MV-4-11 (cell line): ENCODE data around the gene GGT5.
"Not testable (repeated sequence)": the region's sequence is repeated elsewhere in the genome, so short reads cannot be mapped to it uniquely, and the experiment has no call there.

Source experiments
- DNase-seq: peaks from one replicate; lab custom pipeline; 2025; lab: John Stamatoyannopoulos, UW

GGT5 gene

GRCh38 chr22:24245030-24245431 is at the start of gene GGT5:
GGT5 (minus strand) TSS chr22:24245082; CDS start chr22:24244725, 357 bp downstream.
- DNase-seq, result peak; percentile 76

- not testable (repeated sequence) for DNase-seq
Measured at GRCh38 chr22:24292202-24292830, 47.4 kb upstream of the GGT5 start.

- no peak for DNase-seq
Measured at GRCh38 chr22:24291515-24292201, 46.8 kb upstream of the GGT5 start.

- DNase-seq, result no peak
Measured at GRCh38 chr22:24290459-24290858, 45.6 kb upstream of the GGT5 start.

GRCh38 chr22:24289741-24290163 is 44.9 kb upstream of the GGT5 start:
- no peak for DNase-seq

- DNase-seq, result no peak
Measured at GRCh38 chr22:24289114-24289513, 44.2 kb upstream of the GGT5 start.

- DNase-seq, result not testable (repeated sequence)
Measured at GRCh38 chr22:24287801-24288200, 42.9 kb upstream of the GGT5 start.

- DNase-seq, result not testable (repeated sequence)
Measured at GRCh38 chr22:24287212-24287611, 42.3 kb upstream of the GGT5 start.

- DNase-seq, result no peak
Measured at GRCh38 chr22:24285245-24285644, 40.4 kb upstream of the GGT5 start.

- DNase-seq, result no peak
Measured at GRCh38 chr22:24284747-24285203, 39.9 kb upstream of the GGT5 start.

GRCh38 chr22:24282401-24282800 is 37.5 kb upstream of the GGT5 start:
- no peak for DNase-seq

GRCh38 chr22:24280363-24280762 is 35.5 kb upstream of the GGT5 start:
- not testable (repeated sequence) for DNase-seq

- peak; percentile 8 for DNase-seq
Measured at GRCh38 chr22:24274696-24275405, 30.0 kb upstream of the GGT5 start.

GRCh38 chr22:24273906-24274305 is 29.0 kb upstream of the GGT5 start:
- not testable (repeated sequence) for DNase-seq

- not testable (repeated sequence) for DNase-seq
Measured at GRCh38 chr22:24273031-24273430, 28.1 kb upstream of the GGT5 start.

- no peak for DNase-seq
Measured at GRCh38 chr22:24271386-24271854, 26.5 kb upstream of the GGT5 start.

GRCh38 chr22:24270556-24271385 is 25.9 kb upstream of the GGT5 start, which contains the start of gene SPECC1L:
SPECC1L (plus strand) TSS chr22:24270831; CDS start chr22:24302232, 31,401 bp downstream.
- peak; percentile 78 for DNase-seq

GRCh38 chr22:24266495-24266894 is 21.6 kb upstream of the GGT5 start:
- DNase-seq, result not testable (repeated sequence)

GRCh38 chr22:24265734-24266133 is 20.9 kb upstream of the GGT5 start:
- DNase-seq, result no peak

- peak; percentile 55 for DNase-seq
Measured at GRCh38 chr22:24264329-24264896, 19.5 kb upstream of the GGT5 start.

- DNase-seq, result not testable (repeated sequence)
Measured at GRCh38 chr22:24263479-24263878, 18.6 kb upstream of the GGT5 start.
